GM21528 (cell line): ENCODE results near the gene POGK.

Source experiments
- ATAC-seq: cut with Tn5 transposase; IDR thresholded peaks from one replicate; pipeline ENCODE4 v1.9.1; 2021; ENCODE audit warnings: mild to moderate bottlenecking, moderate library complexity; ENCODE audit not compliant: unreplicated experiment, low FRiP score

The POGK gene

DNA sequence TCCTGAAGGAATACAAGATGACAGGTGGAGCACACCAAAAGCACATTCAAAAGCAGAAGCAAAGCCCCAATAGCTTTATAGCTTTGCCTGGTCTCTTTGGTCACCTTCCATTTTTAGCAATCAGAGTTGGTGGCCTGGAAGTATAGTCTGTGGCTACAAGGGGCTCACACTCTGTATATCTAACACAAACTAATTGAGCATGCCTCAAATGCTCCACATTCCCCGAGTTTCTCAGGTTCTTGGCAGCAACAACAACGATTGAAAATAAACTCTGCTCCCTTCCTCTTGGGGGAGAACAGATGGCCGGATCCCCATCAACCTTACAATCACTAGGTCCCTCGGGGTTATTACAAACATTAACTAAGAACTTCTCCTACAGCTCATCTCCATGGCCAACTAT, 61.7 kb downstream of the POGK start:
- ATAC-seq: no peak

- ATAC-seq: no peak
Observed at GRCh38 chr1:166902279-166902678, 63.0 kb downstream of the POGK start.

- no peak for ATAC-seq
Observed at GRCh38 chr1:166903232-166903631, 64.0 kb downstream of the POGK start.

GRCh38 chr1:166905136-166905535, 65.9 kb downstream of the POGK start:
- no peak for ATAC-seq

DNA sequence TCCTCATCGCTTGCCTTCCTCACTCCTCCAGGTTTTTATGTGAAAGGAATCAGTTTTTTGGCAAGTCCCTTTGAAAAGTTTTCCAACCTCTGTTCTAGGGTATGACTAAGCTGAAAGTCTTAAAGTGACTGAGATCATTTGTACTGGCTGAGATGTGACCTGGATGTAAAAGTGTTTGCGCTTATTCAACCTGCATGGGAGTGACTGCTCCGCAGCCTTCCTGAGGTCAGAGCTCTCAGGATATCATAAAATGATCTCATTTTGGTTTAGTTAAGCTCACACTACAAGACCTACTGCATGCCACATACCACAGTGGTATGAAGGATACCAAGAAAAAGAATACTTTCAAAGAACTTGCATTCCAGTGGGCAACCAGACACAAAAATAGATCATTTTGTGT, 66.6 kb downstream of the POGK start:
- ATAC-seq: no peak
